Choroid plexus epithelial cell (primary cell): ENCODE data around the gene NMUR2.

ENCODE experiments used
- DNase-seq: peaks from one replicate; pipeline ENCODE4 v3.0.0-alpha.2; 2010; ENCODE audit warnings: low read depth
- H3K4me3 ChIP-seq: 2 replicates; pipeline ENCODE4 v1.5.1; 2011; ENCODE audit warnings: low read depth, mild to moderate bottlenecking, control low read depth, low read length, moderate library complexity
- CTCF ChIP-seq: conservative IDR thresholded peaks from 2 replicates; pipeline ENCODE4 v1.5.1; 2011; ENCODE audit warnings: low read depth, mild to moderate bottlenecking, control low read depth, inconsistent platforms, low read length, moderate library complexity

Gene NMUR2

GRCh38 chr5:152393441-152393840, 11.6 kb downstream of the NMUR2 start:
- TF ChIP-seq CTCF = no peak
- DNase-seq = no peak
- no peak overlapping the region for H3K4me3 ChIP-seq

GRCh38 chr5:152389208-152389849, 15.8 kb downstream of the NMUR2 start:
- no peak for TF ChIP-seq CTCF
- H3K4me3 ChIP-seq = no peak overlapping the region
- no peak for DNase-seq

GRCh38 chr5:152388610-152389009, 16.5 kb downstream of the NMUR2 start:
- H3K4me3 ChIP-seq = no peak overlapping the region
- no peak for DNase-seq
- TF ChIP-seq CTCF = no peak

GRCh38 chr5:152380415-152381123, 24.5 kb downstream of the NMUR2 start:
- TF ChIP-seq CTCF = no peak
- H3K4me3 ChIP-seq = no peak overlapping the region
- DNase-seq = no peak

DNA sequence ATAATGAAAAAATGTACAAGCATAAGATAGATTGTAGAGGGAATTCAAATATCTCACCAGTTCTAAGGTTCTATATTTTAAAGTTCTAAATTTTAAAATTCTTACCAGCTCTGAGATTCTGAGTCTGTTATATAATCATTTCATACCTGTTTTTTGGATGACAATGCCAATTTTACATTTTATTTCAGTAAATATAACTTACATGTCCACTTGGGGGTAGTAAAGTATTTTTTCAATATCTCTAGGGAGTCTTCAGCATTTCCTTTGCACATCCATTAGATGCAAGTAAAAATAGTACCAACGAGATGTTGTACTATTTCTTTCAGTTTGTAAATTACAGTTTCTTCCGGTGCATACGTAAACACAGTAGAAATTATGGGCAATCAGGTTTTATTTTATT, 25.7 kb downstream of the NMUR2 start:
- DNase-seq = no peak
- no peak for TF ChIP-seq CTCF

GRCh38 chr5:152378730-152379129, 26.3 kb downstream of the NMUR2 start:
- H3K4me3 ChIP-seq = no peak overlapping the region
- no peak for TF ChIP-seq CTCF
- DNase-seq = no peak

More for the DNA sequence above, 25.7 kb downstream of the NMUR2 start:
- no peak overlapping the region for H3K4me3 ChIP-seq

DNA sequence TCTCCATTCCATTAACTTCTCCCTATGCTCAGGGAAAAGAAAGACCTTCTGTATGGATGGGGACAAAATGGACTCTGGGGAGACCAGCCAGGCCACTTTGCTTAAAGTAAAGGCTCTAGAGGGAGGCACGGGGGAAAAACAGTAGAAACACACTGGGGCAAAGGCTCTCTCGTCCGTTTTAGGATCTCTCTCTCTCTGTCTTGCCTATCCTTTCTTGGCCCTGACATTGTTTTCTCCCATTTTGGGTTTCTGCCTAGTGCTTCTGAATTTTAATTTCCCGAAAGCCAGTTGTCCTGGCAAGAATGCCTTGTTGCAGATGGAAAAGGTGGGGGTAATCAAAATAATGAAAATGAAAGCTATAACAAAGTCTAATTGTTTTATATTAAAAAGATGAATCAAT, 28.2 kb downstream of the NMUR2 start:
- H3K4me3 ChIP-seq = no peak overlapping the region
- no peak for DNase-seq
- TF ChIP-seq CTCF = no peak
